Smooth muscle cell of the brain vasculature (primary cell): Measurements from ENCODE around the gene BEAN1.

Experiments used
- DNase-seq: peaks from one replicate; pipeline ENCODE4 v3.0.0-alpha.2; 2012; ENCODE audit warnings: low read depth, low spot score

Gene BEAN1

GRCh38 chr16:66418165-66418962 lies 8.7 kb upstream of the BEAN1 start:
- DNase-seq = no peak

- DNase-seq = no peak
These were observed 7.6 kb upstream of the BEAN1 start for GRCh38 chr16:66419527-66419926.

- no peak for DNase-seq
These were observed 6.7 kb upstream of the BEAN1 start for GRCh38 chr16:66420396-66420795.

GRCh38 chr16:66421891-66422290 lies 5.2 kb upstream of the BEAN1 start:
- DNase-seq = no peak

GRCh38 chr16:66422366-66422765 lies 4.7 kb upstream of the BEAN1 start:
- DNase-seq = no peak

- DNase-seq = no peak
These were observed 3.9 kb upstream of the BEAN1 start for GRCh38 chr16:66423177-66423576.

- no peak for DNase-seq
These were observed 1.4 kb upstream of the BEAN1 start for GRCh38 chr16:66425651-66426050.

GRCh38 chr16:66426112-66427035 lies 721 bp upstream of the BEAN1 start:
- DNase-seq = no peak

- no peak for DNase-seq
These were observed 981 bp downstream of the BEAN1 start for GRCh38 chr16:66427871-66428681.

- DNase-seq = no peak
These were observed 1.7 kb downstream of the BEAN1 start for GRCh38 chr16:66428682-66429251.

- DNase-seq = no peak
These were observed 2.3 kb downstream of the BEAN1 start for GRCh38 chr16:66429290-66429962.

GRCh38 chr16:66430214-66430613 lies 3.1 kb downstream of the BEAN1 start:
- DNase-seq = no peak

GRCh38 chr16:66431760-66432159 lies 4.7 kb downstream of the BEAN1 start:
- no peak for DNase-seq

GRCh38 chr16:66432429-66432828 lies 5.3 kb downstream of the BEAN1 start:
- no peak for DNase-seq

GRCh38 chr16:66434619-66435430 lies 7.7 kb downstream of the BEAN1 start:
- DNase-seq = no peak

GRCh38 chr16:66435896-66436295 lies 8.8 kb downstream of the BEAN1 start:
- no peak for DNase-seq

GRCh38 chr16:66437391-66437945 lies 10.4 kb downstream of the BEAN1 start:
- DNase-seq = no peak

- no peak for DNase-seq
These were observed 11.4 kb downstream of the BEAN1 start for GRCh38 chr16:66438536-66438935.

- no peak for DNase-seq
These were observed 12.1 kb downstream of the BEAN1 start for GRCh38 chr16:66439051-66439730.
